Measurements from ENCODE around the gene PTPRS.
A peak's percentile ranks its signal among the peaks of the same experiment; 100 is the strongest.
"Not testable (repeated sequence)": the region's sequence is repeated elsewhere in the genome, so short reads cannot be mapped to it uniquely, and the experiment has no call there.

Gene PTPRS

GRCh38 chr19:5372572-5373200 lies 32.1 kb upstream of the PTPRS start:
- in situ Hi-C loops (cut with MboI; ENCODE audit: low pct_unique_long_range_greater_than_20kb, low sequenced_read_pairs, unreplicated experiment) = no loop called here
- TF ChIP-seq CTCF (IDR thresholded peaks at IDR 0.05; ENCODE audit: extremely low read depth, insufficient read depth, missing control alignments) = no peak
- DNase-seq (ENCODE audit: low spot score) = no peak

- DNase-seq (ENCODE audit: low spot score) = peak; percentile 66
- peak; percentile 89 for TF ChIP-seq CTCF (IDR thresholded peaks at IDR 0.05; ENCODE audit: extremely low read depth, insufficient read depth, missing control alignments)
- in situ Hi-C loops (cut with MboI; ENCODE audit: low pct_unique_long_range_greater_than_20kb, low sequenced_read_pairs, unreplicated experiment) = no loop called here
Measured at GRCh38 chr19:5369962-5370367, 29.4 kb upstream of the PTPRS start.

GRCh38 chr19:5369304-5369703 lies 28.7 kb upstream of the PTPRS start:
- TF ChIP-seq CTCF (IDR thresholded peaks at IDR 0.05; ENCODE audit: extremely low read depth, insufficient read depth, missing control alignments) = no peak
- in situ Hi-C loops (cut with MboI; ENCODE audit: low pct_unique_long_range_greater_than_20kb, low sequenced_read_pairs, unreplicated experiment) = no loop called here
- no peak for DNase-seq (ENCODE audit: low spot score)

- no peak for DNase-seq (ENCODE audit: low spot score)
- TF ChIP-seq CTCF (IDR thresholded peaks at IDR 0.05; ENCODE audit: extremely low read depth, insufficient read depth, missing control alignments) = no peak
- in situ Hi-C loops (cut with MboI; ENCODE audit: low pct_unique_long_range_greater_than_20kb, low sequenced_read_pairs, unreplicated experiment) = no loop called here
Measured at GRCh38 chr19:5367530-5368133, 27.0 kb upstream of the PTPRS start.

- in situ Hi-C loops (cut with MboI; ENCODE audit: low pct_unique_long_range_greater_than_20kb, low sequenced_read_pairs, unreplicated experiment) = no loop called here
- no peak for DNase-seq (ENCODE audit: low spot score)
- no peak for TF ChIP-seq CTCF (IDR thresholded peaks at IDR 0.05; ENCODE audit: extremely low read depth, insufficient read depth, missing control alignments)
Measured at GRCh38 chr19:5365905-5366304, 25.3 kb upstream of the PTPRS start.

- no peak for DNase-seq (ENCODE audit: low spot score)
- in situ Hi-C loops (cut with MboI; ENCODE audit: low pct_unique_long_range_greater_than_20kb, low sequenced_read_pairs, unreplicated experiment) = no loop called here
- TF ChIP-seq CTCF (IDR thresholded peaks at IDR 0.05; ENCODE audit: extremely low read depth, insufficient read depth, missing control alignments) = no peak
Measured at GRCh38 chr19:5364674-5365073, 24.1 kb upstream of the PTPRS start.

GRCh38 chr19:5361839-5362238 lies 21.2 kb upstream of the PTPRS start:
- DNase-seq (ENCODE audit: low spot score); in situ Hi-C loops (cut with MboI; ENCODE audit: low pct_unique_long_range_greater_than_20kb, low sequenced_read_pairs, unreplicated experiment): not testable (repeated sequence)
